Mucosa of gallbladder (tissue), 1 donor: ENCODE results near the gene NDUFS8. TPM values are rescaled to one million over a fixed set of nuclear protein-coding genes. Genes with fewer than 3 reads are reported as not detected.

Experiments
- DNase-seq: peaks from one replicate; pipeline ENCODE4 v3.0.0-alpha.2; 2020; ENCODE audit warnings: low spot score
- total RNA-seq: library from RNA; stranded (reverse); gene quantifications from one replicate; pipeline ENCODE4 v1.2.1, GENCODE V29; 2021
- donor health status: DM: no; HTN: no; CAD: no.

Gene NDUFS8
- total RNA-seq, 1 donor from 2014 or later = 168 TPM

DNA sequence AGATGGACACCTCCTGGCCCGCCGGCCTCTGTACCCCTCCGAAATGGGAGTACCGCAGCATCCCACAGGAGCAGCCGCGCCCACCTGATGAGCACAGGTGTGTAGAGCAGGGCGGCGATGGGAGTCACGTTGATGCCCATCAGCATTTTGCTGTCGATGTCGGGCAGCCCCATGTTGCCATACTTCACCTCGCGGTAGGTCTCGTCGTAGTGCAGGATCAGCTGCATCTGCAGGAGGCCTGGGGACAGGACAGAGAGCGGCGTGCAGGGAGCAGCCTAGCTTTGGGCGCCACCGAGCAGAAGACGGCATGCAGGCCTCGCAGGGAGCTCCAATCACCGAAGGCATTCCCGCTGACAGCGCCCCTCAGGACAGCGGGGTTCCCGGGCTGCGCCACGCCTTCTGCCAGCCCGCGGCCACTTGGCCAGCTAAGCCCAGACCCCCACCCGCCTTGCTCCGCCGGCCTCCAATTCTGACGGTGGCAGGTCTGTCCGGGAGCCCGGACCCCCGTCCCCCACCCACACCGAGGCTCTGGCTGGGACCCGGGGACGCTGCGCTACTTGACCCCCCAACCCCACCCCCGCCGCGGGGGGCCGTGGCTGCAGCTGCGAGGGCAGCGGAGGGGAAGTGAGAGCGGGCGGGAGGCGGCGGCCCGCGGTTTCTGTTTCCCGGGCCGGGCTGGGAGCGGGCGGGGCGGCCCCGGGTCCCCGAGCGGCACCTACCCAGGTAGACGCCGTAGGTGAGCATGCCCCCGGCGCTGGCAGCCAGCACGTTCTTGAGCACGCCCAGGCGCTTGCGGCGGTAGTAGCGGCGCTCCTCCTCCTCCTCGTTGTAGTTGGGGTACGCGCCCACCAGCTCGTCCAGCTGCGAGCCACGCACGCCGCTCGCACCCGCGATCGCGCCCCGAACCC lies 27.3 kb upstream of the NDUFS8 start:
- peak; percentile 53 for DNase-seq

DNA sequence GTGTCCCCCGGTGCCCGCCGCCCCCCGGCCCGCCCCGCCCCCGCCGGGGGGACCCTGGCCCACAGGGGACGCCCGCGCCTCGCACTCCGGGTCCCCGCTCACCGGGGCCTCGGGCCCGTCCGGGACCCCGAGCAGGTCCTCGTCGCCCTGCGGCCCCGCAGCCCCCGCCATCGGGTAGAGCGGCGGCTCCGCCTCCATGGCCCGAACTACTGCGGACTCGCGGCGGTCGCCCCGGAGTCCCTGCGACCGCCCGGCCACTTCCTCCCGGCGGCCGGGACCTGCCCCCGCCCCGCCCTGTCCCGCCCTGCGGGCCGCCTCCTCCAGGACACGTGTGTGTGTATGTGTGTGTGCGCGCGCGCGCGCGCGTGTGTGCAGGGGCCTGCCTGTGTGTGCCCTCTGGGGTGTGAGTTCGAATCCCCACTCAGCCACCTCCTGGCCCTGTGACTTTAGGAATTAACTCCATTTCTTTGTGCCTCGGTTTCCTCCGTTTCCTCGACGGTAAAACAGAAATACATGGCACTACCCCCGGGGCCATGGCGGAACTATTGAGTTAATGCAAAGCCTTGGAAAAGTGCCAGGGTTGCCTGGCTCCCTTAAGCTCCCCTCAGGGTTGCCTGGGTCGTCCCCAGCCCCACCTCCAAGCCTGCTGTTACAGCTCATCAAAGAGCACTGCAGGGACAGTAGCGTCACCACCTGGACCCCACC lies 26.5 kb upstream of the NDUFS8 start, which contains the start of gene UNC93B1:
Gene UNC93B1 (minus strand): TSS at position 252 of the 705 bp plus-strand sequence. CDS start 54 bp downstream, at position 198.
- peak; percentile 90 for DNase-seq

DNA sequence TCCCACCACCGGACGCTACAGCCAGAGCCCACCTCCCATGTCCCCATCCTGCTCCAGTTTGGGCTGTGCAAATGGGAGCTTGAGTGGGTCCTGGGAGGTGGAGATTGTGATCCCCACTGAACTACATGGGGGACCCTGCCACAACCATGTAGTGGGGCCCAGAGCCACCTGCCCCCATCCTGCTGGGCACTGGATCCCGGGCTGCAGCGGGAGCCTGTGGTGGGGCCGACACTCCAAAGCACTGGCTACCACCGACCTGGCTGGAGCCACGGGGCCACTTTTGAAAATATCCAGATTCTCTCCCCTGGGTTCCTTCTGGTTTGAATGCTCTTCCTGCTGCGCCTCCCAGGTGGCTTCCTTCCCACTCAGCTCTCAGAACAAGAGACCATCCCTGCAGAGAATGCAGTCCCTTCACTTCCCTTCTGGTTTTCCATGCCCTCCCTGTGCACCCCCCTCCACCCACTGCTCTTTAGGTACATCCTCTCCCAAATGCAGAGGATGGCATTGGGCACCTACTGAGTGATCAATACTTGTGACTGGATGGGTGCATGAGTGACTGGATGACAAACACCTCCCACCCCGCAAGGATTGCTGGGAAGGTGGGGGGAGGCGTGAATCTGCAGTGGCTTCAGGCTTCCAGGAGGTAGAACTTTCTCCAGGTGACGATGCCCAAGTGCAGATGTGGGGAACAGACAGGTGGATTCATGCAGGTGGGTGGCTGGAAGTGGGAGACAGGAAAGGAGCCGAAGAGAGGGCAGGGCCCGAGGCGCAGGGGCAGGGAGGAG lies 25.7 kb upstream of the NDUFS8 start:
- DNase-seq = no peak

DNA sequence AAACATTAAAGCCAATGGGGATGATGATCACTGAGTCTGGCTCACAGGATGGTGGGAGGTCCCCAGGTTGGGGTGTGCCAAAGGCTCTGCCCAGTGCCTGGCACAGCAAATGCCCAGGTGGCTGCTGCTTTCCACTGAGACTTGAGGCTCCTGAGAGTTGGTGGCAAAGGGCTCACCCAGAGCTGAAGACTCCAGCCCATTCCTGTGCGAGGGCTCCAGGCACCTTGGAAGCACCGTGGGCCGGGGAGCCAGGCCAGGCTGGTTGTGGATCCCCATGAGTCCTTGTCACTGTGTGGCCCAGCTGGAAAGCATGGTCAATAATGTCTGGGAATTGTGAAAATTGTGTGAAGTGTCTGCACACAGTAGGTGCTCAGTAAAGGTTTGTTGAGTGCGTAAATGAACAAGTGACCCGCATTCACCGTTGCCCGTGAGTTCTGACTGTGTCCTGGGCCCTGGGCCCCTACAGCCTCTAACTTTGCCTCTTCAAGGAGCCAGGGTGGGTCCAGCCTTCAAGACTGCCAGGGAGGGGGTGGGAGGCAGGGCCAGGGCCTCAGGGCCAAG lies 23.8 kb upstream of the NDUFS8 start:
- DNase-seq = no peak

DNA sequence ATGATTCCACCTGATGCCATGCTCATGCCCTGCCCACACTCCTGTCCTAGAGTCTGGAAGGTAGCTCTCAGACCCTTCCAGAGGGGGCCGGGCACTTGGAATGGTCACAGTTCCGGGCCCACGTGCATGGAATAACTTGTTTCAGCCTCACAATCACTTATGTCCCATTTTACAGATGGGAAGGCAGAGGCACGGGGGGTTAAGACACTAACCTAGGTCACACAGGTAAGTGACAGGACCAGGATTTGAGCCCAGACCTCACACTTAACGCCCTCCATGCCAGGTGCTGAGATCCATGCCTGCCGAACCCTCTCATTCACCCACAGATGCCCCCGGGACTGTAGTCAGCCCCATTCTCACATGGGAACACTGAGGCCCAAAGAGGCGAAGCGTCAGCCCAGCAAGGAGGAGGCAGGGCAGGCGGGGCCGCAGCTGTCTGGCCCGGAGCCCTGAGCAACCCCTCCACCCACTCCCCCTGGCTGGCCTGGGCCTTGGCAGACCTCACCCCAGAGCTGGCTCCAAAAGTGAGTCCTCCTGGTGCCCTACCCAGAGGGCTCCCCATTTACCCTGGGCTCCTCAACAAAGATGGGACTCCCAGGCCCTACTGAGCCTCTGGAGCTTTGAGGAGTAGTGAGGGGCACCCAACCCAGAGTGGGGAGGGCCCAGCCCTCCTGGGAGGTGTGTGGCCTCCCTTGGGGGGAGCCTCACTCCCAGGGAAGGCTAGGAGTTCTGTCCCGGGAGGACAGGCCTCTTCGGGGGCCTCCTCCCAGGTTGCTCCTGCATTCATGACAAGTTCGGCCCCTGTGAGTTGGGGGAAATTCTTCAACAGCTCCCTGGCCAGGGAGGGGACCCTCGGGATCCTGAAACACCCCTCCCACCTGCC lies 22.7 kb upstream of the NDUFS8 start:
- no peak for DNase-seq

DNA sequence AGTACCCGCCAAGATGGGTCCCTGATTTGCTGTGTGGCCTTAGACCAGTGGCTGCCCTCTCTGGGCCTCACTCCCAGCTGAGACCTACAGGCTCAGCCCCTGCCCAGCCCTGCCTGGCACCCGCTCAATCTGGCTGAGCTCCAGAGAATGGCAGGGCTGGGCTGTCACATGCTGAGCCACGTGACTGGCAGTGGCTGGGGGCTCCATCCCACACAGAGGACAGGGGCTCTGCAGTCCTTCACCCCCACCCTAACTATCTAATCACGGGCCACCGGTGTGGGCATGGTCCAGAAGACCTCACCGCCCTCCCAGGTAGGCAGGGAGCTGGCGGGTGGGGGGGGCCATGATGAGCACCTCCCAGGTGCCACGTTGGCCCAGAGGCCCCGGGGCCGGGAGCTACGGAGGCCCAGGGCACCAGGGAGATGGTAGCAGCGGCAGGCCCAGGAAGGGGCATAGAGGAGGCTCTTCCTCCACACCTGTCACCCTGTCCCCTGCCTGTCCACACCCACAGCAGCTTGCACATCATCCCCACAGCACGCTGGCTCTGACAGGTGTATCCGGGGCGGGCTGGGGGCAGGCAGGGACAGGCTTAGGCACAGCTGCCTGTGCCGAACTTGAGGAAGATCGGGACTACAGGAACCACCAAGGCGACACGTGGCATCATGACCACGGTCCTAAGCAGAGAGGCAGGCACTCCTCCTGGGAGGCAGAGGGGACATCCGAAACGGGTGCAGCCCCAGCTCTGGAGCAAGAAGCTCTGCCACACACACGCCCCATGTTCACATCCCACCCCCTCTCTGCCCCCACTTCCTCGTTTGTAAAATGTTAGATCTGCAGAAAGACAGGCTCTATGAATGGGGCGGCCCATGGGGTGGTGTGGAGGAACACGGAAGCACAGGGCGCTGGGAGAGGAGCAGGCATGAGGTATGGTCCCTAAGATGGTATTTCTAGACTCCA lies 21.8 kb upstream of the NDUFS8 start:
- DNase-seq = peak; percentile 79

DNA sequence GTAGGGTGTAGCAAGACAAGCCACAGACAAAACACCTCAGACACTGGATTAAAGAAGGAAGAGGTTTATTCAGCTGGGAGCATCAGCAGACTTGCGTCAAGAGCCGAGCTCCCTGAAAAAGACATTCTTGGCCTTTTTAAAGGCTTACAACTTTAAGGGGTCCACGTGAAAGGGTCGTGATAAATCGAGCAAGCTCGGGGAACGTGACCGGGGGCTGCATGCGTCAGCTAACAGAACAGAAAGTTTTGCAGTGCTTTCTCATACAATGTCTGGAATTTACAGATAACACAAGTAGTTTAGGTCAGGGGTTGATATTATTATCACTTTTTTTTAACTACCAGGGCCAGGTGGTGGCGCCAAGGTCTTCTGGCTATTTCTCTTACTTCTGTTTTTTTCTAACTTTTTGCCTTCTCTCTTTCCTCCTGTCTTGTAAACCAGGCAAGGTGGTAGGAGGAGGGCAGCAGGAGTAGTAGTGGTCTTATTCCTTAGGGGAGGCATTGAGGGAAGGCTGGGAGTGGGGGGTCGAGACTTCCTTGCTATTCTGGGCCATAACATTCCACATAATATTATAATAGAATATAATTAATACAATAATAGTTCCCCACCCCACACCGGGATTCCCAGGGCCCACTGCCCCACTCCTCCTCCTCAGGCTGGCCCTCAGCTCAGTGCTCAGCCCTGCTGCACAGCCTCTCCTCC lies 20.9 kb upstream of the NDUFS8 start:
- no peak for DNase-seq

DNA sequence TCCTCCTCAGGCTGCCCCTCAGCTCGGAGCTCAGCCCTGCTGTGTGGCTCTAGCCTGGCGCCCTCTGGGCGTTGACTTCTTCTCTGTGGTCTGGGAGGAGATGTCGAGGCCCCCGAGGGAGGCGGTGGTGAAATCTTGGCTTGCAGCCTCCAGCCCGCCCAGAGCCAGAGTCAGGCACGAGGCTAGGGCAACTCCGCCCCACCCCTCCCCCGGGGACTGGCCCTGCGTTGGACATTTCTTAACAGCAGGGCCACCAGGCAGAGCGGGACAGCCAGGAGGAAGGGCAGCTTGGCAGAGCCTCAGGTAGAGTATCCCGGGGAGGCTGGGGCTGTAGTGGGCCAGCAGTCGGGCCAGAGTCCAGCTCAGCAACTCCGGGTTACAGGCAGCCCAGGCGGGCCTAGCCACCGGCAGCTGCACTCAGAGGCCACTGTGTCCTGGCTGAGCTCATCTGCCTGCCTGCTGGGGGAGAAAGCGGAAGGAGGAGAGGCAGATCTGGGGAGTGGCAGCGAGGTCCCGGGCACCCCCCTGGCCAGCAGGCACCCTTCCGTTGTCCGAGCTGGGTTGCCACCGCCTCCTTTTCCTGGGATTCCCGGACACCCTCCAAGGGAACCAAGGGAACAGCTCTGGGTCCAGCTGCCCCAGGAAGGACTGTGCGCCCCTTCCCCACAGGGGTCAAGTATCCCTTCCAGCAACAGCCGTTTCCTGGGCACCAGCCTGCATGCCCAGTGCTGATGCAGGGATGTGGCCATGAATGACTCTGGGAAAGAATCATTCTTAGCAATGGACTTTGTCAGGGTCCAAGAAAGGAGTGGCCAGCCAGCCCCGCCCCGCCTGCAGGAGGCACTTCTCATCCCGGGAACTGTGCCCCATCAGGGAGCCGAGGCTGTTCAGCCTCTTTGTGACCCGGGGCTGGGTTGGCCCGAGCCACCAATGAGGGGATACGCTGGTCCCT lies 20.1 kb upstream of the NDUFS8 start, which contains the start of gene ALDH3B1:
Gene ALDH3B1 (plus strand): TSS at position 238 of the 952 bp plus-strand sequence. CDS start 4,971 bp downstream, outside the sequence.
- DNase-seq = peak; percentile 94

DNA sequence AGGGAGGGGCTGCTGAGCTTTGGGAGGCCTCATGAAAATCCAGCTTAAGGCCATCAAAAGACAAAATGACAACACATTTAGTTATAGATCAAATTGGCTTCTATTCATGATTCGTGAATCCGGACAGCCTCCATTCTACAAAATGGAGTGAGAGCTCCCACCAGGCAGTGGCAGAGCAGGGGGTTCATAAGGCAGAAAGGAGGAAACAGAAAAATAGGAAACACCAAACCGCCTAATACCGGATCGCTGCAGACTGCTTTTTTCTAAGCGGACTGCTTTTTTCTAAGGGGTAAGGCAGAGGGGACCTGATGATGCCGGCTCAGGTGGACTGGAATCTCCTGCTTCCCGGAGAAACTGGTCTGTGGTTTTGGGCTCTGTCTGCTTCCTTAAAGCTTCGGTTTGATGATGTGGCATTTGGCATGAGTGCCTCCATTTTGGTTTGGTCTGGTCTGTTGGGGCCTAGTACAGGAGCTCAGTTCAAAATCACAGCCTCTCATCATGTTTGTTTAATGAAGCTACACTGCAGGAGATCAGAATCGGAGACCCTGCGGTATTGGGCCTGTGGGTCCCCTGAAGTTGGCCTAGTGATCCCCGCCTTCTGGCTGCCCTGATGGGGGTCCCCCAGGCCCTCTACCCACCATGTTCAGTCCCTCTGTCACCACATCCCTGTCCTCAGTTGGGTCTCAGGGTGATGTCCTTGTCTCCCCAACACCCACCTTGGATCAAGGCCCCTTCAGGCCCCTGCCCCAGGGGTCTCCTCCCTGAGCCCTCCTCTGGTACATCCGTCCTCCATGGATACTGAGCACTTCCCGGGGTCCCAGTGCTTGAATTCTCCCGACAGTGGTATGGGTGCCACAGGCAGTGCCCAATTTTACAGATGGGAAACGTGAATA lies 19.2 kb upstream of the NDUFS8 start:
- DNase-seq = no peak

DNA sequence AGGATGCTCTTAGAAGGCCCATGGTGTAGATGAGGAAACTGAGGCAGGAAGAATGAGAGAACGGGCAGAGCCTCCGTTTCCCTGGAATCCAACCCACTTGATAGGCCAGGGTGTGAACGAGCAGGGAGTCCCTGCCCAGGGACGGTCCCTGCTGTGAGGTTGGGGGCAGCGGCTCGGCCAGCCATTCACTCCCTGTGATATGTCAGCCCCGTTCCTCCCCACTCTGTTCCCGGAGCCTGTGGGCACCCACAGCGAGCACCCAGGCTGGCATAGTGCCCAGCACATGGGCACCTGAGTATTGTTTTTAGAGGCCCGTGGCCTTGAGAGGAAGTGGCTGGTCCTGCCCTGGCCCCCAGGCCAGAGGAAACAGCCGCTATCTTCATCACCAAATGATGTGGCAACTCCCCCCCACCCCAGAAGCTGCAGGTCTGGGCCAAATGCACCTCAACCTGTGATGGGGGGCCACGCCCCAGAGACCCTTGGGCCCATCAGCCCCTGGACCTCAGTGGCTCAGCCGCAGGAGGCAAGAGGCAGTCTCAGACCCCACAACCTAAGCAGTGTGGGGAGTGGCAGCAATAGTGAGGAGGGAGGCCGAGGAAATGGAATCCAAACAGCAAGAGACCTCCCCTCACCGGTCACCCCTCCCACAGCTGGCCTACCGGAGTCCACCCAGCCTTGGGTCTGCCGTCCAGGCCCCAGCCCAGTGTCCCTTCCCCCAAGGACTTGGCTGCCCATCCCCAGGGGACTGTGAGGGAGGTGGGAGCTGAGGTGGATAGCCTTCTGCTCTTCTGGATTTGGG lies 18.2 kb upstream of the NDUFS8 start:
- DNase-seq = no peak

DNA sequence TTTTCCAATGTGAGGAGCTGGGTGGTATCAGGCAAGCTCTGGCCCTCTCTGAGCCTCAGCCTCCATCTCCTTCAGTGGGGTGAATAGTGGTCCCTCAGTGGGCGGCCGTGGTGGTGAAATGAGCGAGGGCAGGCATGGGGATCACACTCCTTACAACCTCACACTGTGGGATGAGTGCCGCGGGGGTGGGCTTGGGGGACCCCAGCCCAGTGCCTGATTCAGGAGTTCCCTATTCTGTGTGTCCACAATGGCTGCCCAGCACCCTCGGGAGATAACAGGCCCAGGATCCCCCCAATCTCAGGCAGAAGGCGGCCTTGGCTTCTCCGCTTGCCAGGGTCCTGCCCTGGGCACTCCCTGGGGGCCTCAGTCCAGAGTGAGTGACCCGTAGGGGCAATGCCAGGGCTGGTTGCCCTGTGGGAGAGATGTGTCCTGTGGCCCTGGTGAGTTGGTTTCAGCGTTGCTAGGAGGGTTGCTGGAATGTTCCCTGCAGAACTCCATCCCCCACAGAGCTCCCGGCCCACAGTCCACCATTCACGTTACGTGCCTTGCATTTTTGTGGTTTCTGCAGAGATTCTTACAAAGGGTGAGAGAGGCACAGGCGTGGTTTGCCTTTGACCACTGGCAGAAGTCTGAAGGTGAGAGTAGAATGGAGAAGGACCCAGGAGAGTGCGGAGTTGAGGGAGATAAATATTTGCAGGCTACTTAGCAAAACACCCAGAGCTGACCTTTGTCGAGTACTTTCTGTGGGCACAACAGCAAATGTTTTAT lies 17.5 kb upstream of the NDUFS8 start:
- DNase-seq = peak; percentile 81

DNA sequence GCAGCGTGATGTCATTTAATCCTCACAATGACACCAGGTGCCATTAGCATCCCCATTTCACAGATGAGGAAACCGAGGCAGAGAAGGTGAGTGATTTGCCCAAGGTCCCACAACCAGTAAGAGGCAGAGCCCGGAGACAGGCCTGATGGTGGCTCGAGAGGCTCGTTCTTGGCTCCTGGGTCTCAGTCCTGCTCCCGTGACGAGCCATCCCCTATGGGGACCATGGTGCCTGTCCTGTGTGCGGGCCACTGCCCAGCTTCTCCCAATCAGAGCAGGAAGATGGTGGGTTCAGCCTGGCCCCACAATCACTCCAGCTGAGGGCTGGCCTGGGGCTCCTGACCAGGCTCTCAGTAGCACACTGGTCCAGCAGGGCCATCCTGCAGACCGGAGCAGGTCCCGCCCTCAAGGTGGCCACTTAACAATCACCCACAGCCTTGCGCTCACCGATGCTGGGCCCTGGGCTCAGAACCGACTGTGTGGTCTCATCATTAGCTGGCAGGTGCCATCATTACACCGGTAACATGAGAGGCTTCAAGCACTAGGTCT lies 16.8 kb upstream of the NDUFS8 start:
- no peak for DNase-seq

DNA sequence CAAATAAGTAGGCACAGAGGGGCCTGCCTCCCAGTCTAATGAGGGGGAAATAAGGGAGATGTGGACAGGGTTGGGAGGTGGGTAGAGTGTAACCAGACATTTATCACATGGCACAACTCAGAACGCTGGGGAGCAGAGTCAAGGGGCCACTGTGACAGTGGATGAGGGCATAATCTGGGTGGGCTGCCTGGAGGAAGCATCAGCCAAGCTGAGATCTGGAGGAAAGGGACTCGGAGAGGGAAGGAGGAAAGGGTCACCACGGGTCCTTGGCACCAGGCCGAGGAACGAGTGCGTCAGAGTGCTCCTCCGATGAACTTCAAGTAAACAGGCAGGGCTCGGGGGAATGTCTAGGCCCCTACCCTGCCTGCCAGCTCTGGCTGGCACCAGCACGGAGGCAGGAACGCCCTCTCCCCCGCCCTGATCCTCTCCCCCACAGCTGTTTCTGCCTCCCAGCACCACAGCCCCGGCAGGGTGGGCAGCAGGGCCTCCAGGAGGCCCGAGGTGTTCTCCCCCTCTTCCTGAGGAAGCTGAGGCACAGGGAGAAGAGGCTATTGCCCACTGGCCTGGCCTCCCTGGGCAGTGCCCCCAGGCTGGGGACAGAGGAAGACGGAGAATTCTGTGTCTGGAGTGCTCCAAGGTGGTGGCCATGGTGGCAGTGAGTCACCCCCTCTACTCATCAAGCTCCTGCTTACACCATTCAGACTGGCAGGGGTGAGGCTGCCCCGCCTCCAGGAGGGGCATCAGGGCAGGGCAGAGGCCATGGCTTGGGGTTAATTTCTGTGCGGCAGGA lies 16.1 kb upstream of the NDUFS8 start:
- peak; percentile 90 for DNase-seq

DNA sequence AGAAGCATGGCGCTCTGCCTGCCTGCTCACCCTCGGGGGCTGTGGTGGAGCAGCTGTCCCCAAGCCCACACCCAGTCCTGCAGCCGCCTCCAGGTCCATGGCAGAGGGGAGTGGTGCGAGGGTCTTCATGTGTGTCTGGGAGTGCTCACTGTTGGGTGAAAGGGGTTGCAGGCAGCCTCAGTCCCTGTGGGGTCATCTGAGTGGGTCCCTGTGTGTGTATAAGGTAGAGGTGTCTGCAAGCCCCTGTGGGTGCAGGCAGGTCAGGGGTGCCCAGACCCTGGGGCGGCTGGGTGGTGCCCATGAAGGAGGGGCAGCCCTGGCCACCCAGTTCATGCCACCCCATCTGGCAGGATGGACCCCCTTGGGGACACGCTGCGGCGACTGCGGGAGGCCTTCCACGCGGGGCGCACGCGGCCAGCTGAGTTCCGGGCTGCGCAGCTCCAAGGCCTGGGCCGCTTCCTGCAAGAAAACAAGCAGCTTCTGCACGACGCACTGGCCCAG lies 15.5 kb upstream of the NDUFS8 start:
- no peak for DNase-seq
